ENCODE measurements around the gene STAMBP.

STAMBP gene

DNA sequence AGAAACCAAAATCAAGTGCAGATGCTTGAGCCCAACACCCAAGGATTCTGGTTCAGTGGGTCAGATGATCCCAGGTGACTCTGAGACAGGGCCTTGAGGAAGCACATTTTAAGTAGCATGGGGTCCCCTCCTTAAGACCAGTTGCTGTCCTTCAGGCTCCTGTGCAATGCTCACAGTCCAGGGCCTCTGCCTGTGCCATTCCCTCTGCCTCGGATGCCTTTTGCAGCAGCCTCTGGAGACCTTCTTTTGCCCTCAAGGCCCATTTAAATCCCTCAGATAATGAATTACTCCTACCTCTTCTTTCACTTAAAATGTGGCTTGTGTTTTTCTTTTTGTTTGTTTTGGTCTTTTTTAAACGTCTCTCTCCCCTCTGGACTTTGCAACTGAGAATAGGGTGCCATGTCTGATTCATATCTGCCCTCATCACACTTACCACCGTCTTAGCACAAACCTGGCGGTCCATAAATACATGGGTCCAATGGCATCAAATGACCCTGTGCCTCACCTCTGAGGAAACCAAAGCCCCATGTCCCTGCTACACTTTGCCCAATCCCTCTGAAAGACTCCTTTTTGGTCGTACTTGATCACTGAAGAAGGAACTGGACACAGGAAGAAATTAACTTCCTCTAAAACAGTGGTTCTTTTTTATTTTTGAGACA, 78.2 kb downstream of the STAMBP start:
- no peak for DNase-seq (ENCODE audit: low spot score)

GRCh38 chr2:73907840-73908452, 79.2 kb downstream of the STAMBP start:
- no peak for DNase-seq (ENCODE audit: low spot score)

GRCh38 chr2:73908689-73909652, 80.2 kb downstream of the STAMBP start:
- DNase-seq (ENCODE audit: low spot score), result no peak

DNA sequence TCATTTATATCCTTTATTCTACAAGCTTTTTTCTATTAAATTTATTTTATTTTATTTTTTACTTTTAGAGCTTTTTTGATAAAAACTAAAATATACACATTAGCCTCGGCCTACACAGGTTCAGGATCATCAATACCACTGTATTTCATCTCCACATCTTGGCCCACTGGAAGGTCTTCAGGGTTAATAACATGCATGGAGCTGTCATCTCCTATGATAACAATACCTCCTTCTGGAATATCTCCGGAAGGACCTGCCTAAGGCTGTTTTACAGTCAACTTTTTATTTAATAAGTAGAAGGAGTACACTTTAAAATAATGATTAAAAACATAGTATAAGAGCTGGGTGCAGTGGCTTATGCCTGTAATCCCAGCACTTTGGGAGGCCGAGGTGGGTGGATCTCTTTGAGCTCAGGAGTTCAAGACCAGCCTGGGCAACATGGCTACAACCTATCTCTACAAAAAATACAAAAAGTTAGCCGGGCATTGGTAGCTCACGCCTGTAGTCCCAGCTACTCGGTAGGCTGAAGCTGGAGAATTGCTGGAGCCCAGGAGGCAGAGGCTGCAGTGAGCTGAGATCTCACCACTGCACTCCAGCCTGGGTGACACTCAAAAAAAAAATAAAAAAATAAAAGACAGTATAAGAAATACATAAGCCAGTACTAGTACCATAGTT, 82.2 kb downstream of the STAMBP start:
- DNase-seq (ENCODE audit: low spot score), result no peak

DNA sequence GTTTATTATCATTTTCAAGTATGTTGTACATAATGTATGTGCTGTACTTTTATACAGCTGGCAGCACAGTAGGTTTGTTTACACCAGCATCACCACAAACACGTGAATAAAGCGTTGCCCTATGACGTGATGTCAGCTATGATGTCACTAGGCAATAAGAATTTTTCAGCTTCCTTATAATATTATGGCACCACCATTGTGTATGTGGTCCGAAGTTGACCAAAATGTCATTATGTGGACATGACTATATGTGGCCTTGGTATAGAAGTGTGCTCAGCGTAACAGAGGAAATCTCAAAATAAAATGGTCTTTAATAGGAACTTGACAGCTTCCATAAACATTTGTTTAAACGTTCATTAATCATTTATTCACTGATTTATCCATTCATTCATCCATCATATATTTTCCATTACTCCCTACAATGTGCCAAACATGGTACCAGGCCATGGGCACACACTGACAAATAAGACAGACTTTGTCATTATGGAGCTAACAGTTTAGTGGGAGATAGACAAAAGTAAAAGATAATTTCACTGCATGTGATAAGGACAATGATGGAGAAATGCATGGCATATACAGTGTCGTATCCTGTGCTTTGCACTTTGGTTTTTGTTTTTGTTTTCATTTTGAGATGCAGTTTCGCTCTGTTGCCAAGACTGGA, 82.9 kb downstream of the STAMBP start:
- DNase-seq (ENCODE audit: low spot score), result no peak

- no peak for DNase-seq (ENCODE audit: low spot score)
Observed at GRCh38 chr2:73913414-73914054, 84.8 kb downstream of the STAMBP start.

DNA sequence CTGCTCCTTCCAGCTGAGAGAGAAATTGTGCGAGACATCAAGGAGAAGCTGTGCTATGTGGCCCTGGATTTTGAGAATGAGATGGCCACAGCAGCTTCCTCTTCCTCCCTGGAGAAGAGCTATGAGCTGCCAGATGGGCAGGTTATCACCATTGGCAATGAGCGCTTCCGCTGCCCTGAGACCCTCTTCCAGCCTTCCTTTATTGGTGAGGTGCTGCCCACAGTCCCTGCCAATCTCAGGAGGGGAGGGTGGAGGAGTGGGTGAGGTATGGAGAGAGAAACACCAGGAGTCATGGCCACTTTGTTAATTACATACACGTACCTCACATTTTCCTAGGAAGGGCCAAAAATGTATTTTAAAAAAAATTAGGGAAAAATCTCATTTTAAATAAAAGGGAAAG, 85.9 kb downstream of the STAMBP start:
- DNase-seq (ENCODE audit: low spot score), result no peak

GRCh38 chr2:73915437-73915993, 86.8 kb downstream of the STAMBP start:
- DNase-seq (ENCODE audit: low spot score), result no peak

DNA sequence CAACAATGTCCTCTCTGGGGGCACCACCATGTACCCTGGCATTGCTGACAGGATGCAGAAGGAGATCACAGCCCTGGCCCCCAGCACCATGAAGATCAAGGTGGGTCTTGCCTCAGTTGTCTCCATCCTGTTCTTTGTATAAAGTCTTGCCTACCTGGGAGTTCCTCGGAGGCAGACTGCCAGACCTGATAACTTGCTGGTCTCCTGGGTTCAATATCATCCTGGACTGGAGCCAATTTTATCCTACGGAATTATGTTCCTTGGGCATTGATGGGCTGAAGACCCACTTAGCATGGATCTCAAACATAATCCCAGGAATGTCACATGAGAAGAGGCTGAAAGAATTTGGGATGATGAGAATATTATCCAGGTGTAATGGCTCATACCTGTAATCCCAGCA, 87.9 kb downstream of the STAMBP start:
- DNase-seq (ENCODE audit: low spot score), result no peak

DNA sequence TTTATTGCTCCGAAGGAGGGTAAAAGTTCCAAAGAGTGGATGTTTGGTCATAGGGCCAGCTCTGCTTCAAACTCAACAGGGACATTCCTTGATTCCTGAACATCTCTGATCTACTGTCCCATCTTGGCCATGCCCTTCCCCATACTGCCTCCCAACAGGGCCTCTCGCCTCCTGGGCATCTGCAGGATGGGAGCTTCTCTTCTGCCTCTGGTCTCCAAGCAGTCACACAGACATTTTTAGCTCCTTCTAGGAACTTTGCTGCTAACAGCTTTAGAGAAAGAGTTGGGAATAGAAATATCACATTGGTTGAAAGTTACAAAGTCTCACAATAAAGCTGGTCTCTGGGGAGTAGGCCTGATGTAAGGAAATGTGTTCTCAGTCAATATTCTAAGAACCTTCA, 88.5 kb downstream of the STAMBP start:
- DNase-seq (ENCODE audit: low spot score), result no peak

GRCh38 chr2:73917696-73918207, 89.0 kb downstream of the STAMBP start:
- no peak for DNase-seq (ENCODE audit: low spot score)

- no peak for DNase-seq (ENCODE audit: low spot score)
Observed at GRCh38 chr2:73918856-73919255, 90.1 kb downstream of the STAMBP start.

- DNase-seq (ENCODE audit: low spot score), result no peak
Observed at GRCh38 chr2:73919596-73920228, 91.0 kb downstream of the STAMBP start.

GRCh38 chr2:73920577-73921545, 92.1 kb downstream of the STAMBP start:
- no peak for DNase-seq (ENCODE audit: low spot score)

GRCh38 chr2:73921581-73921980, 92.8 kb downstream of the STAMBP start:
- no peak for DNase-seq (ENCODE audit: low spot score)

DNA sequence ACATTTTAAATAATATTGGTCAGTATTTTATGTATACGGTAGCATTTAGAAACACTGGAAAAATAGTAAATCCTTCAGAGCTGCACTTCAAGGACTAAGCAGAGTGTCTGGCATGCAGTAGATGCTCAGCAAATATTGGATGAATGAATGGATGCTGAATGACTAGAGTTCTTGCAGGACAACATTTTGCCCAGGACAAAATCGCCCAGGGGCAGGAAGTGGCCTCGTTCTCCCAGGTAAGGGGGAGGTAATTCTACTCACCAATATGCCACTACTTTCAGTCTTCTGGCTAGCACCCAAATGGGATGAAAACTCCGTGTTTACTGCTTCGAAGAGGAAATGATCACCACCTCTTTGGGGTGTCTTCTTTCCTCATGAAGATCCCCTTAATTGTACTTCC, 93.9 kb downstream of the STAMBP start:
- DNase-seq (ENCODE audit: low spot score), result no peak

Measured in cerebellar cortex (tissue), 1 donor.